ENCODE measurements around the gene PRR16.

The PRR16 gene

DNA sequence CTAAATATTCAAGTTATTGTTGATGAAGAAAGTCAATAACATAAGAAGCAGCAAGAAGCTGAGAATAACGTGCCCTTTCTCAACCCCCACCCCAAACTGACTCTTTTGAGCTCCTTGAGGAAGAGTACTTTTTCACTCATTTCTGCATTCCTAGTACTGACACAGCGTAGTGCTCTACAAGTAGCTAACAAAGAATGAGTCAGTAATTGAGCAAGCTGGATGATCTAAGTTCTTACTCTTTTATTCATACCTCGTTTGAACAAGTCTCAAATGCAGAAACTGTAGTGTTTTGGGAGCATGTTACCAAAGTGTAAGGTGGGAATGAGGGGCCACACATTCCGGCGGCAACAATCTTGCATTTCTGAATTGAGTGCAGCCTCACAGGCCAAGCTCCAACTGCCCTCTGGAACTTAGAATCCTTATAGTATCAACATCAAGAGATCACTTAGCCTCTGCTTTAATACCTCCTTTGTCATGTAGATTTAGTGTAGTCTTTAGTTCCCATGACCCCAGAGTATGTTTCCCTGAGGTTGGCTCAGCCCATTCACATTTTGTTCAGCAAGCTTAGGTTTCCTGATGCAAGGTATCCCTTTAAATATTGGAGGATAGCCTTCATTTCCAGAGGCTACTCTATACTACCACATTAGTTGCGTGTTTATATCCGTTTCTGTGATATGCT, 152.0 kb downstream of the PRR16 start:
- Histone ChIP-seq H3K9me3 (replicated peaks; ENCODE audit: insufficient read depth, low read length) (no peaks in the 10 kb centered on the region), H3K27ac (ENCODE audit: low read length) (no peak overlapping the region), H3K36me3 (replicated peaks; ENCODE audit: insufficient read depth, low read length) (no peaks in the 10 kb centered on the region), H3K9ac (ENCODE audit: low read length) (no peak overlapping the region), H3K4me1 (ENCODE audit: low read length) (no peaks in the 10 kb centered on the region), H3K4me2 (ENCODE audit: low read depth, low read length) (no peak overlapping the region), H3K27me3 (replicated peaks; ENCODE audit: insufficient read depth, low read length) (no peaks in the 10 kb centered on the region), H2AFZ (ENCODE audit: low read length) (no peak overlapping the region), H3K79me2 (ENCODE audit: low read length) (no peaks in the 10 kb centered on the region), H4K20me1 (ENCODE audit: insufficient read depth, low read length) (no peaks in the 10 kb centered on the region), H3K9me2 (replicated peaks; ENCODE audit: insufficient read depth, low read length) (no peaks in the 10 kb centered on the region), H3F3A (ENCODE audit: insufficient read depth, low read length) (no peaks in the 10 kb centered on the region), H3K4me3 (ENCODE audit: low read length) (no peak overlapping the region)
- TF ChIP-seq, protein P1, sequence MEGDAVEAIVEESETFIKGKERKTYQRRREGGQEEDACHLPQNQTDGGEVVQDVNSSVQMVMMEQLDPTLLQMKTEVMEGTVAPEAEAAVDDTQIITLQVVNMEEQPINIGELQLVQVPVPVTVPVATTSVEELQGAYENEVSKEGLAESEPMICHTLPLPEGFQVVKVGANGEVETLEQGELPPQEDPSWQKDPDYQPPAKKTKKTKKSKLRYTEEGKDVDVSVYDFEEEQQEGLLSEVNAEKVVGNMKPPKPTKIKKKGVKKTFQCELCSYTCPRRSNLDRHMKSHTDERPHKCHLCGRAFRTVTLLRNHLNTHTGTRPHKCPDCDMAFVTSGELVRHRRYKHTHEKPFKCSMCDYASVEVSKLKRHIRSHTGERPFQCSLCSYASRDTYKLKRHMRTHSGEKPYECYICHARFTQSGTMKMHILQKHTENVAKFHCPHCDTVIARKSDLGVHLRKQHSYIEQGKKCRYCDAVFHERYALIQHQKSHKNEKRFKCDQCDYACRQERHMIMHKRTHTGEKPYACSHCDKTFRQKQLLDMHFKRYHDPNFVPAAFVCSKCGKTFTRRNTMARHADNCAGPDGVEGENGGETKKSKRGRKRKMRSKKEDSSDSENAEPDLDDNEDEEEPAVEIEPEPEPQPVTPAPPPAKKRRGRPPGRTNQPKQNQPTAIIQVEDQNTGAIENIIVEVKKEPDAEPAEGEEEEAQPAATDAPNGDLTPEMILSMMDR (IDR thresholded peaks at IDR 0.05; ENCODE audit: low read length): no peak
- TF ChIP-seq EZH2 (optimal IDR thresholded peaks at IDR 0.05; ENCODE audit: low read depth, low read length) (no peak), EZH2phosphoT487 (IDR thresholded peaks at IDR 0.05; ENCODE audit: low read length) (no peak)
- DNase-seq: no peak

DNA sequence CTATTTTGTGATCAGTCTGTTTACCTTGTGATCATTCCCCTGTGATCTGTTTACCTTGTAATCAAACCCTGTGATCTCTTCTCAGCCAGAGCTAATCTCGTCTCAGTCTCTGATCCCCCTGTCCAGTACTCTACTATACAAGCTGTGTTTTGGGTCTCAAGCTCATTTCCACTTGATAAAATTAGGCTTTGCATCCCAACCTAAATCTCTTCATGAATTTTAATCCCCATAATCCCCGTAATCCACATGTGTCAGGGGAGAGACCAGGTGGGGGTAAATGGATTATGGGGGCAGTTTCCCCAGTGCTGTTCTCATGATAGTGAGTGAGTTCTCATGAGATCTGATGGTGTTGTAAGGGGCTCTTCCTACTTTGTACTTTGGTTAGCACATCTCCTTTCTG, 157.2 kb downstream of the PRR16 start:
- Histone ChIP-seq H3K4me3 (ENCODE audit: low read length) (no peak overlapping the region), H2AFZ (ENCODE audit: low read length) (no peak overlapping the region), H4K20me1 (ENCODE audit: insufficient read depth, low read length) (no peaks in the 10 kb centered on the region)

DNA sequence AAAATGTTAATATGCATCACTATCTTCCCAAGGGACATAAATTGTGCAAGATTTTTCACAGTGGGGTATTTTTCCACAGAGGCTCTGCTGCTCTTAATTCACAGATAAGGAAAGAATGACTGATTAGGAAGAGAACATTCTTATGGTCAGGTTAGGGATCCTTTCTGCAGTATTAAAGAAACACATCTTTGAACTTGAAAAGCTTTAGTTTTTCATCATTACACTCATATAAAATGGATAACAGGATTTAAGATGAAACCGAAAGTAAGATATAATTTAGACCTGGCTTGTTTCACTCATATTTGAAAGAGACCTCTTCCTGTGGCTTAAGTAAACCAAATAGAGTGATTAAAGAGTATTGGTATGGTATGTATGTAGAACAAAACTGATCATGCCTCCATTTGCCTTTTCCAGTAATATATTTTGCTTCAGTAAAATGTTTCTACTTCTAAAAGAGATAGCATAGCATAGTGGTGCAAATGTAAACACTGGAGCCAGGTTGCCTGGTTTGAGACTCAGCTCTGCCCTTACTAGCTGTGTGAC, 160.0 kb downstream of the PRR16 start:
- no peaks in the 10 kb centered on the region for H3K9me3 ChIP-seq (replicated peaks; ENCODE audit: insufficient read depth, low read length)
- no peak overlapping the region for H3K4me3 ChIP-seq (ENCODE audit: low read length)
- peak; percentile 47 for DNase-seq
- H3K27me3 ChIP-seq (replicated peaks; ENCODE audit: insufficient read depth, low read length): no peaks in the 10 kb centered on the region
- H3K4me1 ChIP-seq (ENCODE audit: low read length): peaks cover 5% of the 10 kb centered on the region
- no peaks in the 10 kb centered on the region for H3K36me3 ChIP-seq (replicated peaks; ENCODE audit: insufficient read depth, low read length)
- no peak overlapping the region; the same call in 1 of the 2 replicates for H2AFZ ChIP-seq (ENCODE audit: low read length)
- H3K79me2 ChIP-seq (ENCODE audit: low read length): no peaks in the 10 kb centered on the region
- TF ChIP-seq EZH2 (optimal IDR thresholded peaks at IDR 0.05; ENCODE audit: low read depth, low read length) (no peak), EZH2phosphoT487 (IDR thresholded peaks at IDR 0.05; ENCODE audit: low read length) (no peak)
- TF ChIP-seq, protein P1 (IDR thresholded peaks at IDR 0.05; ENCODE audit: low read length): no peak
- H3K9ac ChIP-seq (ENCODE audit: low read length): no peak overlapping the region
- H3F3A ChIP-seq (ENCODE audit: insufficient read depth, low read length): no peaks in the 10 kb centered on the region
- H3K4me2 ChIP-seq (ENCODE audit: low read depth, low read length): peak overlapping the region; percentile 51
- no peaks in the 10 kb centered on the region for H4K20me1 ChIP-seq (ENCODE audit: insufficient read depth, low read length)
- no peaks in the 10 kb centered on the region for H3K9me2 ChIP-seq (replicated peaks; ENCODE audit: insufficient read depth, low read length)
- H3K27ac ChIP-seq (ENCODE audit: low read length): no peak overlapping the region

More for the DNA sequence above, 157.2 kb downstream of the PRR16 start:
- DNase-seq: no peak
- Histone ChIP-seq H3K4me2 (ENCODE audit: low read depth, low read length) (no peak overlapping the region), H3K9ac (ENCODE audit: low read length) (no peak overlapping the region), H3F3A (ENCODE audit: insufficient read depth, low read length) (no peaks in the 10 kb centered on the region), H3K27ac (ENCODE audit: low read length) (no peak overlapping the region), H3K79me2 (ENCODE audit: low read length) (no peaks in the 10 kb centered on the region), H3K36me3 (replicated peaks; ENCODE audit: insufficient read depth, low read length) (no peaks in the 10 kb centered on the region), H3K9me3 (replicated peaks; ENCODE audit: insufficient read depth, low read length) (no peaks in the 10 kb centered on the region), H3K9me2 (replicated peaks; ENCODE audit: insufficient read depth, low read length) (no peaks in the 10 kb centered on the region), H3K4me1 (ENCODE audit: low read length) (peaks cover 5% of the 10 kb centered on the region), H3K27me3 (replicated peaks; ENCODE audit: insufficient read depth, low read length) (no peaks in the 10 kb centered on the region)
- TF ChIP-seq EZH2phosphoT487 (IDR thresholded peaks at IDR 0.05; ENCODE audit: low read length) (no peak), EZH2 (optimal IDR thresholded peaks at IDR 0.05; ENCODE audit: low read depth, low read length) (no peak)
- TF ChIP-seq, protein P1 (IDR thresholded peaks at IDR 0.05; ENCODE audit: low read length): no peak
